Activated CD8-positive, alpha-beta memory T cell treated with anti-CD3 and anti-CD28 coated beads, Interleukin-2, amount 50 U/mL, for 24 hours (primary cell): ENCODE measurements around the gene PRKCZ.

Experiments
- DNase-seq: peaks from one replicate; pipeline ENCODE4 v3.0.0-alpha.2; 2020; ENCODE audit errors: extremely low read depth

The PRKCZ gene

DNA sequence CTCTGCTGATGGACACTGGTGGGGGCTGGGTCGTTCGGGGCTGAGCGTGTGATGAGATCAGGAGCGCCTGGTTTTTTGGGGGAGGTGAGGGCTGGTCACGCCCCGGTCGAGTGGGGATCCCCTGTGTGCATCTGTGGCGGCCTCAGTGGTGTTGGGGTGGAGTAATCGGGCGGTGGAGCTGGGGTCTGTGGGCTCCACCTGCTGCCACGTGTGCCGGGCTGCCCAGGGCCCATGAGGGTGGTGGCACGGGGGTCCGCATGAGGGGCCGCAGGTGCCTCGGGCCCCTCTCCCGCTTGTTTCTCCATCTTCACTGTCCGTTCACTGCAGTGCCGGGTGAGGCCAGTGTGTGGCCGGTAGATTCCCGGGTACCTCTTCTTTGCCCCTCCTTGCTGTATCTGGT lies 17.2 kb downstream of the PRKCZ start:
- DNase-seq: no peak

DNA sequence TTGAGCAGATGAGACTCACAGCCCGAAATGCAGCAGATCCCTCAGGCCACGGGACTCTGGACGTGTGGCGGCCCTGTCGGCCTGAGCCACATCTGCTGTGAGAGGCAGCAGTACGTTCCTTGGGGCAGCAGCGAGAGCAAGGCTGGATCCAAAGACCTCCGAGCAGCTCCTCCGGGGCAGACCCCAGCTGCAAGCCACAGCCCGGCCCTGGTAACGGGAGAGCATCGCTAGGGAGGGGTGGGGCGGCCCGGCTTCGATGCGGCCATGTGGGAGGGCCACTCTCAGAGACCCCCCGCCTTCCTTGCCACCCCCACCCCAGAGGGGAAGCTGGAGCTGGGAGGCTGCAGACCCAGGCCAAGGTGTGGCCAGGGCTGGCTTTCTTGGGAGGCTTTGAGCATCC lies 17.8 kb downstream of the PRKCZ start:
- DNase-seq: no peak

DNA sequence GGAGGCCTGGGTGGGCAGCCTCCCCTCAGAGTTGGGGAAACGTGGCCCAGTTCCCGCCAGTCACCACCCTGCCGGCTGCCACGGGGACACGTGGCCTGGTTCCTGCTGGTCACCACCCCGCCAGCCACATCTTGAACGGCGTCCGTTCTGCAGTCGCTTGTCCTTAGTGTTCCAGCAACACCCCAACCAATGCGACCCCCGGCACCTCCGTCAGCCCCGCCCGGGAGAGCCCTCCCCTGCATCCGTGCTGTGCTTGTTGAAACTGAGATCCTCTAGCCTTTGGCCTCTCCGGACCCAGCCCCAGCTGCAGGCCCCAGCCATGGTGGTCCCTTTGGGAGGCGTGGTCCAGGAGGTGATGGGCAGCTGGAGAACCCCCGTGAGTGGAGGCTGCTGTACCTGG lies 18.7 kb downstream of the PRKCZ start:
- DNase-seq: no peak

- DNase-seq: no peak
These were observed 19.8 kb downstream of the PRKCZ start for GRCh38 chr1:2070016-2070415.

- no peak for DNase-seq
These were observed 20.8 kb downstream of the PRKCZ start for GRCh38 chr1:2070800-2071530.

GRCh38 chr1:2072109-2072806 lies 22.0 kb downstream of the PRKCZ start:
- no peak for DNase-seq

- DNase-seq: no peak
These were observed 22.7 kb downstream of the PRKCZ start for GRCh38 chr1:2072891-2073290.

GRCh38 chr1:2073382-2074230 lies 23.4 kb downstream of the PRKCZ start:
- no peak for DNase-seq

- no peak for DNase-seq
These were observed 24.2 kb downstream of the PRKCZ start for GRCh38 chr1:2074396-2074795.

DNA sequence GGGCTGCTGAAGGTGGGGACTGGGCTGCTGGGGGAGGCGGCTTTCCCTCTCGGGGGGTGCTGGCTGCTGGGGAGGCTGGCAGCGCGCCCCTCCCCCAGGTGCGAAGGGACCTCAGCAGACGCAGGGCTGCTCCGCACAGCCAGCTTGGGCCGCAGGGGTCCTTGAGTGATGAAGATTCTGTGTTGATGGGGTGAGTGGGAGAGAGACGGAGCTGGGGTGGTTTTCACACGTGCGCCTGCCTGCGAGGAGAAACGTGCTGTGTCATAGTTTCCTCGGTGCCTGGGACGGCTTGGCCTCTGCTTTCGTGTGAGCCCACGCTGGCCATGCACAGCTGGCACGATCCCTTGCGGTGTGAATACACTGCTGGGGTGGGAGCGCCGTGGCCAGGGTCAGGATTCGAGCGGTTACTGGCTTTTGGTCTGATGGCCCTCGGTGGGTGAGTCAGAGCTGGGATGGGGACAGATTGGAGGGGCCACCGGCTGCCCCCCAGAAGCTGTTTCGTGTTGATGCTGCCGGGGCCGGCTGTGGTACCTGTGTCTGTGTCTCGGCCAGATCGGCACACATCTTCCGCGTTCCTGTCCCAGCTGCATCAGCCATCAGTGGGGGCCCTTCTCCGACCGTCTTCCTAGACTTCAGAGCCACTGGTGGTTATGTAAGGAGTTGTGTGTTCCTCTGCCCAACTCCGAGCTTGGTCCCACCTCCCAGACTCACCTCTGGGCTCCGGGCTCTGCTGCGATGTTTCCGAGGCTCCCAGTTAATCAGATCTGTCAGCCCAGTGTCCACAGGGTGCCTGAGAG lies 24.9 kb downstream of the PRKCZ start:
- no peak for DNase-seq

- DNase-seq: no peak
These were observed 26.6 kb downstream of the PRKCZ start for GRCh38 chr1:2076826-2077225.

- no peak for DNase-seq
These were observed 28.0 kb downstream of the PRKCZ start for GRCh38 chr1:2078170-2078569.

GRCh38 chr1:2079396-2080085 lies 29.3 kb downstream of the PRKCZ start:
- DNase-seq: no peak

GRCh38 chr1:2080140-2080539 lies 29.9 kb downstream of the PRKCZ start:
- DNase-seq: no peak

DNA sequence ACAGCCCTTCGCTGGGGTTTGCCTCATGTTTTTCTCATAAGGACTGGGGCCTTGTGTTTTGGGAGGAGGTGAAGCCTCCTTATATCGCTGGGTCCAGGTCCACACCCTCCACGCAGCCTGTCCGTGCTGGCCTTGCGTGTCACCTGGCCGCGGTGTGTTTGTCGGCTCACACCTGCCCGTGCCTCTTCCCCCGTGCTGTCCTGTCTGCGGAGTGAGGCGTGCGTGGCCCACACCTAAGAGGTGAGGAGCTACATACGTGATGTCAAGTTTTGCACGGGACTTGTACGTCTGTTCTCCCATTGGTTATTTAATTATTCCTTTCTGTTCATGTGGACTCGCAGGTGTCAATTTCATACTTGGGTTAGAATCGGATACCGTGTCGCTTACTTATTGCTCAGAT lies 30.7 kb downstream of the PRKCZ start:
- DNase-seq: no peak

DNA sequence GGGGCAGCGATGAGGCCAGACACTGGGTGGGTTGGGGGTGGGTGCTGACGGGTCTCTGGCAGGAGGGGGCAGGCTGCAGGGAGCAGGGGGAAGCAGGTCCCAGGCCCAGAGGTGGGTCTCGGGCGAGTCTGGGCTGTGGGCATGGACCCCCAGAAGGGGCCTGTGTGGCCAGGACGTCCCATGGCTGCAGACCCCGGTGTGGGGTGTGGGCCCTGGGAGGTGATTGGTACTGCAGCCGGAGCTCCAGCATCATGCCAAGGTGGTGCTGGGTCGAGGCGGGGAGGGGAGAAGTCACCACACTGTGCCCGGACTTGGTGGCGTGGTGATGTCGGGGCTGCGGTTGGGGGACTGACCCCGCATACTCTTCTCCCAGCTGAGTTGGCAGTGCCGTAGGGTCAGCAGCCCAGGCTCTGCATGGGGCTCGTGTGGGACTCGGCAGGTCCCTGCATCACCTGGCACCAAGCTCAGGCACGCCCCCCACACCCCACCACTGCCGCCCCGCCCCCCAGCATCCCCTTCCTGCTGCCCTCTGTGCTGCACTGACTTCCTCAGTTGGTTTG lies 31.2 kb downstream of the PRKCZ start:
- DNase-seq: no peak

DNA sequence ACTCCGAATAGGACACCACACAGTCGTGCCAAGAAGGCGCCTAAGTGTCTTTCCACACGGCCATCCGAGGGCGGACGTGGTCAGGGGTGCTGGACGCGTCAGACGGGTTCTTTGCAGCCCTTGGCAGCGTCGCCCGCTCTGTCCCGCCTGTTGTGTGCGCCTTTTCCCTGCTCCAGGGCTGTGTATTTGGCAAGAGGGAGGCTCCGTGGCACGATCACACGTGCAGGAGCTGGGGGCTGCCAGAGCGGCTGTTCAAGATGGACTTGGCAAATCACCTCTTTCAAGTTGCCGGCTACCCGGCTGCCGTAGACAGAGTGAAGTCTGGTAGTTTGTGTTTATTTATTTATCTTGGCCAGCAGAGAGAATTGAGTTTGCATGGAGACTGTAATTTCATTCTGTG lies 31.9 kb downstream of the PRKCZ start:
- no peak for DNase-seq

DNA sequence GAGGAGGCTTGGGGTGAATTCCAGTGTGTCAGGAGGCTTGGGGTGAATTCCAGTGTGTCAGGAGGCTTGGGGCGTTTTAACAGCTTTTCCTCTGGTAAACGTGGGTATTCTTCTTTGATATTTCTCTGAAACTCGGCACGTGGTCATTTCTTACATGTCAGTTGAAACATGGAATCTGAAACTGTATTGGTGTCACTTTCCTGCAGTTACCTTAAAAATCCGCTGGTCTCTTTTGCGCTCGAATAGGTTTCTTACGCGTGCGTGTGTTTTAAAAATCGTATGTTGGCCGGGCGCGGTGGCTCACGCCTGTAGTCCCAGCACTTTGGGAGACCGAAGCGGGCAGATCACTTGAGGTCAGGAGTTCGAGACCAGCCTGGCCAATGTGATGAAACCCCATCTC lies 33.5 kb downstream of the PRKCZ start:
- no peak for DNase-seq

DNA sequence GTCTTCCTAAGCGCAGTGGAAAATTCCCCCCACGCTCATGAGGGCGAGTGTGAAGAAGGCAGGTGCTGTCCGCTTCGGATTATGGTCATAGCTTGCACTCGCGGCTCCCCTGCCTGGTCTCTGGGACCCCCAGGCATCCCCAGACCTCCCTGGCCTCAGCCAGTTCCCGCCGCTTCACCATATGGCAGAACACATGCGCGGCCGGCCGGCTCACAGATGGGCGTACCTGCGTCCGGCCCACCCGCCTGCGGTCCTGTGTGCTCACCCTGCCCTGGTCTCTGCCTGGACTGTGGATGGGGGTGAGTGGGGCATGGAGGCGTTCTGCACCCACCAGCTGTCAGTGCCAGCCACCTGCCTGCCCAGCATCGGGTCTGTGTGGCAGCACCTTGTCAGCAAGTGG lies 34.1 kb downstream of the PRKCZ start:
- no peak for DNase-seq

GRCh38 chr1:2085080-2085479 lies 34.9 kb downstream of the PRKCZ start:
- DNase-seq: no peak
